IMR-90 (cell line): ENCODE measurements around the gene DCHS2. TPM values are rescaled to one million over a fixed set of nuclear protein-coding genes. Genes with fewer than 3 reads are reported as not detected.

Experiments
- ATAC-seq: fragments of 200-7000 bp; cut with Tn5 transposase; 2 replicates; pipeline ENCODE4 v1.9.1; 2020; ENCODE audit warnings: low read depth, mild to moderate bottlenecking, moderate library complexity
- BruUV-seq: library from RNA; stranded (reverse); fragments of 400-500 nt; replicated peaks from 2 replicates; lab custom pipeline; 2021; lab: Mats Ljungman, UMichigan
- CTCF ChIA-PET: fragments of 300-600 bp; formaldehyde crosslinking; extraction: SDS; loops from one replicate; lab custom pipeline; 2021; ENCODE audit warnings: antibody characterized with exemption; lab: Yijun Ruan, JAX
- POLR2A ChIA-PET: fragments of 300-600 bp; sonication (Branson Sonifier 250); formaldehyde crosslinking; loops from one replicate; lab custom pipeline; 2022; ENCODE audit warnings: antibody characterized with exemption; ENCODE audit not compliant: unreplicated experiment; lab: Charles Lee
- DNase-seq: peaks from one replicate; pipeline ENCODE4 v3.0.0; 2013
- H2AFZ ChIP-seq: replicated peaks from 2 replicates; pipeline ENCODE3; 2013; ENCODE audit warnings: low read length, mild to moderate bottlenecking; ENCODE audit not compliant: poor library complexity
- H2AK5ac ChIP-seq: 2 replicates; pipeline ENCODE4 v1.6.1; 2013; ENCODE audit warnings: low read depth, low read length, inconsistent platforms
- H2AK9ac ChIP-seq: replicated peaks from 2 replicates; pipeline ENCODE3; 2013; ENCODE audit warnings: mild to moderate bottlenecking, low read depth, low read length, moderate library complexity; ENCODE audit not compliant: poor library complexity
- H2BK120ac ChIP-seq: 2 replicates; pipeline ENCODE4 v1.6.1; 2013; ENCODE audit warnings: low read depth, low read length, inconsistent platforms
- H2BK15ac ChIP-seq: 3 replicates; pipeline ENCODE4 v1.6.1; 2013; ENCODE audit warnings: low read depth, low read length, inconsistent platforms
- H2BK20ac ChIP-seq: 2 replicates; pipeline ENCODE4 v1.6.1; 2013; ENCODE audit warnings: low read depth, mild to moderate bottlenecking, inconsistent platforms, low read length, moderate library complexity
- H2BK5ac ChIP-seq: 2 replicates; pipeline ENCODE4 v1.6.1; 2013; ENCODE audit warnings: mild to moderate bottlenecking, low read depth, low read length, inconsistent platforms; ENCODE audit not compliant: poor library complexity, severe bottlenecking
- H3K14ac ChIP-seq: replicated peaks from 2 replicates; pipeline ENCODE4 v1.6.1; 2013; ENCODE audit warnings: low read depth, low read length, inconsistent platforms
- H3K18ac ChIP-seq: 2 replicates; pipeline ENCODE4 v1.6.1; 2013; ENCODE audit warnings: low read depth, low read length, control low read depth
- H3K23ac ChIP-seq: 2 replicates; pipeline ENCODE4 v1.6.1; 2013; ENCODE audit warnings: low read depth, low read length, inconsistent platforms
- H3K27ac ChIP-seq: 2 replicates; pipeline ENCODE4 v1.5.1; 2013; ENCODE audit warnings: mild to moderate bottlenecking, control low read depth, low read length; ENCODE audit not compliant: insufficient read depth
- H3K27me3 ChIP-seq: 2 replicates; pipeline ENCODE4 v1.6.1; 2013; ENCODE audit warnings: low read length; ENCODE audit not compliant: control insufficient read depth, insufficient read depth
- H3K36me3 ChIP-seq: 2 replicates; pipeline ENCODE4 v1.6.1; 2013; ENCODE audit warnings: low read length, mixed read lengths; ENCODE audit not compliant: control insufficient read depth, insufficient read depth
- H3K4ac ChIP-seq: 2 replicates; pipeline ENCODE4 v1.6.1; 2013; ENCODE audit warnings: low read depth, low read length, inconsistent platforms
- H3K4me1 ChIP-seq: 2 replicates; pipeline ENCODE4 v1.6.1; 2013; ENCODE audit warnings: low read length, mixed read lengths; ENCODE audit not compliant: control insufficient read depth, insufficient read depth
- H3K4me2 ChIP-seq: 2 replicates; pipeline ENCODE4 v1.6.1; 2013; ENCODE audit warnings: low read depth, mild to moderate bottlenecking, control low read depth, low read length, moderate library complexity
- H3K4me3 ChIP-seq: 2 replicates; pipeline ENCODE4 v1.5.1; 2013; ENCODE audit warnings: low read depth, mild to moderate bottlenecking, control low read depth, low read length, moderate library complexity; ENCODE audit not compliant: insufficient read depth
- H3K56ac ChIP-seq: 2 replicates; pipeline ENCODE4 v1.6.1; 2013; ENCODE audit warnings: low read length, inconsistent platforms; ENCODE audit not compliant: insufficient read depth; ENCODE audit errors: extremely low read depth
- H3K79me1 ChIP-seq, 2 experiments: 2 replicates each; pipeline ENCODE4 v1.6.1; 2013; ENCODE audit warnings: low read length in 2 of 2, inconsistent platforms in 1 of 2, low read depth in 1 of 2
- H3K9ac ChIP-seq: 2 replicates; pipeline ENCODE4 v1.6.1; 2013; ENCODE audit warnings: low read depth, low read length, control low read depth
- H3K9me1 ChIP-seq: 2 replicates; pipeline ENCODE4 v1.6.1; 2013; ENCODE audit warnings: low read length, inconsistent platforms; ENCODE audit not compliant: insufficient read depth
- H3K9me3 ChIP-seq: 2 replicates; pipeline ENCODE4 v1.6.1; 2013; ENCODE audit warnings: low read length; ENCODE audit not compliant: control insufficient read depth, insufficient read depth
- H4K20me1 ChIP-seq: 2 replicates; pipeline ENCODE4 v1.6.1; 2013; ENCODE audit warnings: low read length, inconsistent platforms; ENCODE audit not compliant: insufficient read depth
- H4K5ac ChIP-seq: 2 replicates; pipeline ENCODE4 v1.6.1; 2013; ENCODE audit warnings: mild to moderate bottlenecking, low read depth, low read length, control low read depth
- H4K8ac ChIP-seq, 2 experiments: 2 replicates each; pipeline ENCODE4 v1.6.1; 2013; ENCODE audit warnings: low read depth in 2 of 2, low read length in 2 of 2, control low read depth in 1 of 2, inconsistent platforms in 1 of 2
- H4K91ac ChIP-seq: 2 replicates; pipeline ENCODE4 v1.6.1; 2013; ENCODE audit warnings: low read depth, low read length, inconsistent platforms; ENCODE audit not compliant: insufficient read depth
- BHLHE40 ChIP-seq: fragments of 150-350 bp; IDR thresholded peaks from 2 replicates; pipeline ENCODE4 v1.6.1; 2016; ENCODE audit warnings: mild to moderate bottlenecking, low read depth, low read length
- CEBPB ChIP-seq: IDR thresholded peaks from 2 replicates; pipeline ENCODE4 v1.6.1; 2012; ENCODE audit warnings: low read depth, low read length, improper control_type of control experiment
- CHD1 ChIP-seq: IDR thresholded peaks from 2 replicates; pipeline ENCODE4 v1.6.1; 2012; ENCODE audit warnings: low read depth, low read length, improper control_type of control experiment
- ELK1 ChIP-seq: fragments of 150-350 bp; IDR thresholded peaks from 2 replicates; pipeline ENCODE4 v1.6.1; 2016; ENCODE audit warnings: low read depth, mild to moderate bottlenecking, low read length, moderate library complexity, borderline replicate concordance
- FOS ChIP-seq: fragments of 150-350 bp; IDR thresholded peaks from 2 replicates; pipeline ENCODE4 v1.6.1; 2016; ENCODE audit warnings: low read depth, low read length
- MAFK ChIP-seq: IDR thresholded peaks from 2 replicates; pipeline ENCODE4 v1.6.1; 2012; ENCODE audit warnings: low read depth, low read length, improper control_type of control experiment
- MAZ ChIP-seq: IDR thresholded peaks from 2 replicates; pipeline ENCODE4 v1.6.1; 2012; ENCODE audit warnings: low read depth, mild to moderate bottlenecking, low read length, improper control_type of control experiment, moderate library complexity, borderline replicate concordance
- MXI1 ChIP-seq: IDR thresholded peaks from 2 replicates; pipeline ENCODE4 v1.6.1; 2012; ENCODE audit warnings: low read depth, mild to moderate bottlenecking, low read length, moderate library complexity, borderline replicate concordance
- NFE2L2 ChIP-seq: fragments of 150-350 bp; IDR thresholded peaks from 2 replicates; pipeline ENCODE4 v1.6.1; 2016; ENCODE audit warnings: low read depth, mild to moderate bottlenecking, low read length
- POLR2A ChIP-seq: IDR thresholded peaks from 2 replicates; pipeline ENCODE4 v1.6.1; 2012; ENCODE audit warnings: mild to moderate bottlenecking, low read depth, low read length
- RAD21 ChIP-seq: IDR thresholded peaks from 2 replicates; pipeline ENCODE4 v1.6.1; 2012; ENCODE audit warnings: low read length, improper control_type of control experiment
- RCOR1 ChIP-seq: IDR thresholded peaks from 2 replicates; pipeline ENCODE4 v1.6.1; 2012; ENCODE audit warnings: mild to moderate bottlenecking, low read length, improper control_type of control experiment; ENCODE audit not compliant: insufficient replicate concordance
- RFX5 ChIP-seq: IDR thresholded peaks from 2 replicates; pipeline ENCODE4 v1.8.0; 2012; ENCODE audit warnings: low read depth, mild to moderate bottlenecking, low read length, moderate library complexity
- SMC3 ChIP-seq: fragments of 150-350 bp; IDR thresholded peaks from 2 replicates; pipeline ENCODE4 v1.6.1; 2016; ENCODE audit warnings: low read depth, mild to moderate bottlenecking, antibody characterized with exemption, low read length, moderate library complexity
- WGBS, 2 experiments: methylation state at CpG; one replicate each; pipeline versions ENCODE4 v1.1.5 to v1.1.7; 2013; ENCODE audit warnings: missing lambda C conversion rate in 2 of 2; ENCODE audit not compliant: insufficient read length in 1 of 2; ENCODE audit errors: extremely low coverage in 2 of 2; 5-methylcytosine and 5-hydroxymethylcytosine counted together
- dilution Hi-C: fragments of 300-500 bp; cut with HindIII; formaldehyde crosslinking; loops from one replicate; pipeline ENCODE4 v1.14.3; 2018; ENCODE audit warnings: low sequenced_read_pairs; ENCODE audit not compliant: unreplicated experiment
- in situ Hi-C: fragments of 300-500 bp; cut with MboI; formaldehyde crosslinking; loops from 3 replicates; pipeline ENCODE4 v1.14.3; 2019; ENCODE audit warnings: low sequenced_read_pairs, inconsistent platforms, mixed read lengths
- intact Hi-C: fragments of 100-400 bp; cut with micrococcal nuclease; formaldehyde crosslinking; loops from 2 replicates; pipeline ENCODE4 v1.10.0; 2022
- polyA plus RNA-seq, 3 experiments: library from polyadenylated mRNA; depleted of rRNA; stranded (reverse); fragments of >200 nt; gene quantifications; 2 replicates each; pipeline ENCODE4 v1.2.3, GENCODE V29; 2012; ENCODE audit warnings: low replicate concordance in 1 of 3
- total RNA-seq: library from RNA; depleted of rRNA; stranded (reverse); fragments of >200 nt; gene quantifications from 2 replicates; pipeline ENCODE4 v1.2.3, GENCODE V29; 2012
- TF ChIP-seq, protein P1 (sequence below): fragments of 150-350 bp; IDR thresholded peaks from 2 replicates; pipeline ENCODE4 v1.6.1; 2017; ENCODE audit warnings: mild to moderate bottlenecking, antibody characterized with exemption, low read length, low read depth
- TF ChIP-seq, protein P2 (sequence below): conservative IDR thresholded peaks from 2 replicates; pipeline ENCODE4 v1.5.1; 2012; ENCODE audit warnings: mild to moderate bottlenecking, low read depth, low read length, improper control_type of control experiment

DCHS2 gene
- total and polyA plus RNA-seq, 2 of the 4 experiments (the other 2 are of a cell fraction): not detected

DNA sequence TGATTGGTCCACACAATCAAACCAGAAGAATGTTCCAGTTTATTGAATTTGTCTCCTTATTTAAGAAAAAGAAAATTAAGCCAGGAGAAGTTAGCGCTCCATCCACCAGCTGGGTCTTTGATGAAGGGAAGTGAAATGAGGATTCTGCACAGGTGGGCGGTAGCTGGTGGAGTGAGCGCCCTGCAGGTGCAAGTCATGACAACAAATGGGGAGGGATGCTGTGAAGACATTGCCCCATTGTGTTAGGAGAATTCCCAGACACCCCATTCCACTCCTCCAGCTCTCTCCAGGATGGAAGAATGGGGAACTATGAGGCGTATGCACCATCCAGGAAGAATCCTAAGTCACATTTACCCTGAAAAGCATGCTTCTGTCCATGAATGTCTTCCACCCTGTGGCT, 35.7 kb upstream of the DCHS2 start:
- Histone ChIP-seq H3K9ac (no peak overlapping the region), H3K4me3 (no peak overlapping the region), H4K8ac (no peak overlapping the region), H3K14ac (no peak overlapping the region), H3K9me1 (no peaks in the 10 kb centered on the region), H3K56ac (no peak overlapping the region), H2BK20ac (no peak overlapping the region), H3K36me3 (no peaks in the 10 kb centered on the region), H3K18ac (no peak overlapping the region), H3K23ac (no peak overlapping the region), H3K4me1 (no peaks in the 10 kb centered on the region), H2AK5ac (no peak overlapping the region), H3K4me2 (no peak overlapping the region), H3K9me3 (no peaks in the 10 kb centered on the region), H3K4ac (no peak overlapping the region), H3K79me1 (no peaks in the 10 kb centered on the region), H4K5ac (no peak overlapping the region), H2AK9ac (no peak overlapping the region), H4K91ac (no peak overlapping the region), H4K20me1 (no peaks in the 10 kb centered on the region), H3K27ac (no peak overlapping the region), H2BK120ac (no peak overlapping the region), H3K27me3 (no peaks in the 10 kb centered on the region; the same call in 1 of the 2 replicates), H2BK5ac (no peak overlapping the region), H2AFZ (no peak overlapping the region), H2BK15ac (no peak overlapping the region)
- no peak for ATAC-seq
- no peak for DNase-seq
- no CpG with 5 or more reads among the region's 4 CpGs for WGBS, 2 experiments
- TF ChIP-seq ELK1 (no peak), FOS (no peak), BHLHE40 (no peak), RAD21 (no peak), RCOR1 (no peak), CHD1 (no peak), NFE2L2 (no peak), CEBPB (no peak), MAFK (no peak), RFX5 (no peak), MXI1 (no peak), SMC3 (no peak), POLR2A (no peak), MAZ (no peak)
- TF ChIP-seq, protein P1, sequence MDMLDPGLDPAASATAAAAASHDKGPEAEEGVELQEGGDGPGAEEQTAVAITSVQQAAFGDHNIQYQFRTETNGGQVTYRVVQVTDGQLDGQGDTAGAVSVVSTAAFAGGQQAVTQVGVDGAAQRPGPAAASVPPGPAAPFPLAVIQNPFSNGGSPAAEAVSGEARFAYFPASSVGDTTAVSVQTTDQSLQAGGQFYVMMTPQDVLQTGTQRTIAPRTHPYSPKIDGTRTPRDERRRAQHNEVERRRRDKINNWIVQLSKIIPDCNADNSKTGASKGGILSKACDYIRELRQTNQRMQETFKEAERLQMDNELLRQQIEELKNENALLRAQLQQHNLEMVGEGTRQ: no peak
- TF ChIP-seq, protein P2, sequence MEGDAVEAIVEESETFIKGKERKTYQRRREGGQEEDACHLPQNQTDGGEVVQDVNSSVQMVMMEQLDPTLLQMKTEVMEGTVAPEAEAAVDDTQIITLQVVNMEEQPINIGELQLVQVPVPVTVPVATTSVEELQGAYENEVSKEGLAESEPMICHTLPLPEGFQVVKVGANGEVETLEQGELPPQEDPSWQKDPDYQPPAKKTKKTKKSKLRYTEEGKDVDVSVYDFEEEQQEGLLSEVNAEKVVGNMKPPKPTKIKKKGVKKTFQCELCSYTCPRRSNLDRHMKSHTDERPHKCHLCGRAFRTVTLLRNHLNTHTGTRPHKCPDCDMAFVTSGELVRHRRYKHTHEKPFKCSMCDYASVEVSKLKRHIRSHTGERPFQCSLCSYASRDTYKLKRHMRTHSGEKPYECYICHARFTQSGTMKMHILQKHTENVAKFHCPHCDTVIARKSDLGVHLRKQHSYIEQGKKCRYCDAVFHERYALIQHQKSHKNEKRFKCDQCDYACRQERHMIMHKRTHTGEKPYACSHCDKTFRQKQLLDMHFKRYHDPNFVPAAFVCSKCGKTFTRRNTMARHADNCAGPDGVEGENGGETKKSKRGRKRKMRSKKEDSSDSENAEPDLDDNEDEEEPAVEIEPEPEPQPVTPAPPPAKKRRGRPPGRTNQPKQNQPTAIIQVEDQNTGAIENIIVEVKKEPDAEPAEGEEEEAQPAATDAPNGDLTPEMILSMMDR: no peak
- ChIA-PET POLR2A (no interaction called here), CTCF (interaction anchor here (0.7 kb wide), 1 partner anchor 8 kb away, joined by 3 read pairs; no protein-coding TSS in a partner anchor)
- in situ Hi-C loops (no loop called here), dilution Hi-C loops (no loop called here), intact Hi-C loops (no loop called here)
- no TSS peak for BruUV-seq
